Kidney (tissue), 14 donors: Measurements from ENCODE around the gene TMEFF1. TPM values are rescaled to one million over a fixed set of nuclear protein-coding genes. Genes with fewer than 3 reads are reported as not detected.

Experiments used
- DNase-seq, 5 donors: peaks; one replicate each; pipeline ENCODE4 v3.0.0-alpha.2; 2013 to 2020
- FAIRE-seq: peaks from 2 replicates; lab custom pipeline; 2012; peaks lifted over from hg19 to GRCh38; lab: Jason Lieb, UNC
- H3K27ac ChIP-seq, 2 donors: one replicate each; pipeline ENCODE4 v1.7.0; 2013; ENCODE audit warnings: low read depth in 2 of 2, low read length in 2 of 2, inconsistent platforms in 1 of 2
- H3K27me3 ChIP-seq: one replicate; pipeline ENCODE4 v1.7.1; 2013; ENCODE audit warnings: low read length, inconsistent platforms; ENCODE audit not compliant: control insufficient read depth, insufficient read depth
- H3K36me3 ChIP-seq, 3 donors: one replicate each; pipeline versions ENCODE4 v1.7.0 to v1.7.1; 2013; ENCODE audit warnings: low read length in 3 of 3, control low read depth in 1 of 3, inconsistent platforms in 1 of 3; ENCODE audit not compliant: insufficient read depth in 3 of 3, control insufficient read depth in 2 of 3
- H3K4me1 ChIP-seq, 3 donors: one replicate each; pipeline versions ENCODE4 v1.7.0 to v1.7.1; 2013; ENCODE audit warnings: low read length in 3 of 3, inconsistent platforms in 1 of 3, low read depth in 1 of 3; ENCODE audit not compliant: control insufficient read depth in 2 of 3, insufficient read depth in 2 of 3
- H3K4me3 ChIP-seq, 3 donors: one replicate each; pipeline versions ENCODE4 v1.7.0 to v1.8.1; 2013; ENCODE audit warnings: low read length in 3 of 3, control low read depth in 1 of 3, inconsistent platforms in 1 of 3
- H3K9ac ChIP-seq, 3 donors: one replicate each; pipeline versions ENCODE4 v1.7.0 to v1.7.1; 2013; ENCODE audit warnings: low read length in 3 of 3, control low read depth in 1 of 3, inconsistent platforms in 1 of 3
- H3K9me3 ChIP-seq, 3 donors: one replicate each; pipeline versions ENCODE4 v1.7.0 to v1.7.1; 2013; ENCODE audit warnings: low read length in 3 of 3, control low read depth in 1 of 3, inconsistent platforms in 1 of 3; ENCODE audit not compliant: control insufficient read depth in 2 of 3, insufficient read depth in 1 of 3
- CTCF ChIP-seq: IDR thresholded peaks from 3 replicates; pipeline ENCODE4 v1.5.1; 2012; ENCODE audit warnings: mild to moderate bottlenecking, moderate library complexity, borderline replicate concordance; ENCODE audit not compliant: insufficient read depth; ENCODE audit errors: extremely low read depth
- intact Hi-C: fragments of 100-400 bp; cut with DNase I; formaldehyde crosslinking; loops from one replicate; pipeline ENCODE4 v1.11.1; 2022
- polyA plus RNA-seq: library from polyadenylated mRNA; stranded (reverse); fragments of 350-450 nt; fragmentation: Illumina TruSeq; extraction: RNeasy Lipid Tissue Mini Kit (QIAGEN cat#74804); gene quantifications from one replicate; pipeline ENCODE4 v1.2.3, GENCODE V29; 2014; ENCODE audit warnings: low read depth, low replicate concordance; ENCODE audit not compliant: insufficient read depth
- total RNA-seq: library from RNA; stranded (reverse); fragmentation: NEBNext Ultra II Directional; extraction: Animal tissue kit (Norgen Biotek cat#: 25700); gene quantifications from one replicate; pipeline ENCODE4 v1.2.1, GENCODE V29; 2021
- donor health status: control.
- donor health status: control.
- donor health status: control.
- donor health status: control.
- donor health status: control.
- donor health status: DM: yes; HTN: yes; CAD: no.
- donor health status: Normal renal cell carcinoma (clear cell type).

The TMEFF1 gene
- total and polyA plus RNA-seq, 2 donors from 2014 or later: 0.66 TPM; not detected in 1

- Histone ChIP-seq H3K27me3 (no peaks in the 10 kb centered on the region), H3K9me3 (no peaks in the 10 kb centered on the region), H3K4me3 (no peak overlapping the region), H3K27ac (no peak overlapping the region), H3K4me1 (no peaks in the 10 kb centered on the region), H3K36me3 (no peaks in the 10 kb centered on the region), H3K9ac (no peak overlapping the region)
- no peak for FAIRE-seq
- no peak for TF ChIP-seq CTCF
- no peak for DNase-seq
- intact Hi-C loops: no loop called here
Measured at GRCh38 chr9:100580257-100580656, 107.3 kb downstream of the TMEFF1 start.

GRCh38 chr9:100581081-100581480 is 108.1 kb downstream of the TMEFF1 start:
- DNase-seq: no peak
- H3K36me3 ChIP-seq: no peaks in the 10 kb centered on the region
- intact Hi-C loops: no loop called here
- no peak overlapping the region for H3K9ac ChIP-seq
- no peak overlapping the region for H3K4me3 ChIP-seq
- no peaks in the 10 kb centered on the region for H3K27me3 ChIP-seq
- no peak for FAIRE-seq
- no peak overlapping the region for H3K27ac ChIP-seq
- no peaks in the 10 kb centered on the region for H3K9me3 ChIP-seq
- no peak for TF ChIP-seq CTCF
- no peaks in the 10 kb centered on the region for H3K4me1 ChIP-seq

GRCh38 chr9:100581661-100582060 is 108.7 kb downstream of the TMEFF1 start:
- no peak overlapping the region for H3K9ac ChIP-seq

More at GRCh38 chr9:100581661-100582060, 108.7 kb downstream of the TMEFF1 start:
- Histone ChIP-seq H3K4me1 (no peaks in the 10 kb centered on the region), H3K27ac (no peak overlapping the region), H3K27me3 (no peaks in the 10 kb centered on the region), H3K36me3 (no peaks in the 10 kb centered on the region), H3K4me3 (no peak overlapping the region), H3K9me3 (no peaks in the 10 kb centered on the region)
- DNase-seq: no peak
- TF ChIP-seq CTCF: no peak
- no peak for FAIRE-seq
- intact Hi-C loops: no loop called here
